ENCODE measurements around the gene GPR119. TPM values are rescaled to one million over a fixed set of nuclear protein-coding genes. Genes with fewer than 3 reads are reported as not detected.
"Not testable (repeated sequence)": the region's sequence is repeated elsewhere in the genome, so short reads cannot be mapped to it uniquely, and the experiment has no call there.

Gene GPR119
- total RNA-seq: not detected

- H3K27me3 ChIP-seq (ENCODE audit: insufficient read depth, low read length): no peaks in the 10 kb centered on the region
- H3K4me3 ChIP-seq (ENCODE audit: low read length): no peak within 1 kb of the TSS
- no peaks in the 10 kb centered on the region for H3K9me3 ChIP-seq (ENCODE audit: low read depth, low read length)
- H3K4me1 ChIP-seq (ENCODE audit: insufficient read depth, low read length): no peaks in the 10 kb centered on the region
Measured at GRCh38 chrX:130385520-130385919, at the start of gene GPR119. GPR119 (minus strand) TSS chrX:130385674; CDS start chrX:130385447, 227 bp downstream.

GRCh38 chrX:130429236-130429635 lies 43.8 kb upstream of the GPR119 start:
- H3K27me3 ChIP-seq (ENCODE audit: insufficient read depth, low read length); H3K4me1 ChIP-seq (ENCODE audit: insufficient read depth, low read length); H3K4me3 ChIP-seq (ENCODE audit: low read length); H3K9me3 ChIP-seq (ENCODE audit: low read depth, low read length): not testable (repeated sequence)

GRCh38 chrX:130426531-130426930 lies 41.1 kb upstream of the GPR119 start:
- Histone ChIP-seq H3K4me3 (ENCODE audit: low read length) (no peak overlapping the region), H3K27me3 (ENCODE audit: insufficient read depth, low read length) (no peaks in the 10 kb centered on the region), H3K4me1 (ENCODE audit: insufficient read depth, low read length) (no peaks in the 10 kb centered on the region), H3K9me3 (ENCODE audit: low read depth, low read length) (no peaks in the 10 kb centered on the region)

DNA sequence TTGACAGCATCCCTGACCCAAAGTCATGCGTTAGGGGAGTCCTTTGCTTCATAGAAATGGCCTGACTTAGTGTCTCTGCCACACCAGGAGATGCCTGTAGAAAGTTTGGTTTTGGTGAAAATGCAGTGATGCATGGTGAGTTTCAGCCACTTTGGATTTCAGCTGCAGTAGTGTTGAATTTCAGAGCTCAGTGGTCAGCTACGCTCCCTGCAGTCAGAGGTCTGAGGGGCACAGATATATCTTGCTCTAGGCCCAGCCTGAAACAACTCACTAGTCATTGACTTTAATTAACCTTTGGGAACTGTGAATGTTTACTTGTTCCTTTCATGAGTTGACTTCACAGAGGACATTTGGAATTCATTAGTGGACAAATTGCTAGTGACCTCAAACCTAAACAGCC lies 33.8 kb upstream of the GPR119 start:
- H3K4me1 ChIP-seq (ENCODE audit: insufficient read depth, low read length): no peaks in the 10 kb centered on the region
- H3K4me3 ChIP-seq (ENCODE audit: low read length): no peak overlapping the region
- no peaks in the 10 kb centered on the region for H3K9me3 ChIP-seq (ENCODE audit: low read depth, low read length)
- H3K27me3 ChIP-seq (ENCODE audit: insufficient read depth, low read length): no peaks in the 10 kb centered on the region

DNA sequence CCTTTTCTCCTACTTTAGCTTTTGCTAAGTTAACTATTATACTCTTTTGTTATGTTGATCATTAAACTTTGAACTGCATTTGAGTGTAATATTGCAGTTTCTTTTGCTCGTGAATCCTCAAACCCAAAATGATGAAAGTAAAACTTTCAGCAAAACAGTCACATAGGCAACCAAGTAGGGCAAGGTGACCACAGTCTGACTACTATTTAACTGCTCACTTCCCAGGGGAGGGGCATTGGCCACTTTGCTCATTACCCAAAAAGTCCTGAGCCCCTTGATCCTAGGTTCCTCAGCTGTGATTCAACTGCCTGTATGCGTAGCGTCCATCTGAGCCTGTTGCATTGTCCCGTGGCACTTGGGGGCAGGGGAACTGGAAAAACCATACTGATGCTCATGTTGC lies 33.3 kb upstream of the GPR119 start:
- Histone ChIP-seq H3K4me3 (ENCODE audit: low read length) (no peak overlapping the region), H3K9me3 (ENCODE audit: low read depth, low read length) (no peaks in the 10 kb centered on the region), H3K4me1 (ENCODE audit: insufficient read depth, low read length) (no peaks in the 10 kb centered on the region), H3K27me3 (ENCODE audit: insufficient read depth, low read length) (no peaks in the 10 kb centered on the region)

DNA sequence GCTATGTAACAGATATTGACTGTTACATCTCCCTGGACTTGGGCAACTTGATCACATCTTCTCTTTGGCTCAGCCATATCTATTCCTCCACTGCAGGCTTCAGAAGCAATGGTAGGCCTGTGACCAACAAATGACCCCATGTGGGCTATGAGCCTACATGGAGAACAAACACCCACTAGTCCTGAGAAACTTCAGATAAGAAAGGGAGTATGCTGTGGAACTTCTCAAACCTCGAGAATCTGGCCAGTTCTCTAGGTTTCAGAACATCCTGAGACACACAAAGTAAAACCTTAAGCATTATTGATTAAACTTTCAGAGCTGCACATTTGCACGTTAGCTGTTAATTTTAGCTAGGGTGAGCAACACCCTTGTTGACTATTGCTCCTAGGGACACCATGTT lies 32.6 kb upstream of the GPR119 start:
- no peaks in the 10 kb centered on the region for H3K27me3 ChIP-seq (ENCODE audit: insufficient read depth, low read length)
- no peak overlapping the region for H3K4me3 ChIP-seq (ENCODE audit: low read length)
- H3K4me1 ChIP-seq (ENCODE audit: insufficient read depth, low read length): no peaks in the 10 kb centered on the region
- no peaks in the 10 kb centered on the region for H3K9me3 ChIP-seq (ENCODE audit: low read depth, low read length)

DNA sequence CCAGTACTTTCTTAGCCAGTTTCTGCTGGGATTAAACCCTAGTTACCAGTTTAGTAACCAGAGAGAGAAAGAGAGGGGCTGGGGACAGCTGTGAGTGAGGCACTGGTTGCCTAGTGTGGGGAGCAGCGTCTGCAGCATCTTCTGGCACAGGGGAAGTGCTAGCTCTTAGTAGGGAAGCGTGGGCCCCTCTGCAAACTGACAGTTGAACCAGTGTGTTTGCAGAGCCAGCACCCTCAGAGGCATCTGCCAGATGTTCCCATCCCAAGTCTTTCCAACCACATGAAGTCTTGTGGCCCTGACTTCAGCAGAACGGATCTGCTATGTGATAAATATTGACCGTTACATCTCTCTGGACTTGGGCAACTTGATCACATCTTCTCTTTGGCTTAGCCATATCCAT lies 31.3 kb upstream of the GPR119 start:
- no peaks in the 10 kb centered on the region for H3K4me1 ChIP-seq (ENCODE audit: insufficient read depth, low read length)
- no peak overlapping the region for H3K4me3 ChIP-seq (ENCODE audit: low read length)
- no peaks in the 10 kb centered on the region for H3K9me3 ChIP-seq (ENCODE audit: low read depth, low read length)
- no peaks in the 10 kb centered on the region for H3K27me3 ChIP-seq (ENCODE audit: insufficient read depth, low read length)

- no peaks in the 10 kb centered on the region for H3K9me3 ChIP-seq (ENCODE audit: low read depth, low read length)
- H3K27me3 ChIP-seq (ENCODE audit: insufficient read depth, low read length): no peaks in the 10 kb centered on the region
- H3K4me1 ChIP-seq (ENCODE audit: insufficient read depth, low read length): no peaks in the 10 kb centered on the region
- H3K4me3 ChIP-seq (ENCODE audit: low read length): no peak overlapping the region
Measured at GRCh38 chrX:130415201-130415600, 29.7 kb upstream of the GPR119 start.

DNA sequence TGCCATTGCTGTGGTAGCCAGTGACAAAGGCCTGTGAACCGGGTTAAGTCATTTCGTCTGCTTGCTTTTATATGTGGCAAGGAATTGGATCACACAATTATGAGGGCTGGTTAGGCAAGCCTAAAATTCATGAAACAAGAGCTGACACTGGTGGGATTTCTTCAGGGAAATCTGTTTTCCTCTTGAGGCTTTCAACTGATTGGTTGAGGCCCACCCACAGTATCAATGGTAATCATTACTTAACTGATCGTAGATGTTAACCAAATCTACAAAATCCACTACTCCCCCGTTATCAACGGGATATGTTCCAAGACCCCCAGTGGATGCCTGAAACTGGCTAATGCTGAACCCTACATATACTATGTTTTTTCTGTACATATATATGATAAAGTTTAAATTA lies 29.3 kb upstream of the GPR119 start:
- H3K27me3 ChIP-seq (ENCODE audit: insufficient read depth, low read length): no peaks in the 10 kb centered on the region

GRCh38 chrX:130413415-130413814 lies 27.9 kb upstream of the GPR119 start:
- H3K4me3 ChIP-seq (ENCODE audit: low read length): no peak overlapping the region
- H3K4me1 ChIP-seq (ENCODE audit: insufficient read depth, low read length): no peaks in the 10 kb centered on the region
- no peaks in the 10 kb centered on the region for H3K9me3 ChIP-seq (ENCODE audit: low read depth, low read length)
- no peaks in the 10 kb centered on the region for H3K27me3 ChIP-seq (ENCODE audit: insufficient read depth, low read length)

More for the DNA sequence above, 29.3 kb upstream of the GPR119 start:
- Histone ChIP-seq H3K4me3 (ENCODE audit: low read length) (no peak overlapping the region), H3K9me3 (ENCODE audit: low read depth, low read length) (no peaks in the 10 kb centered on the region), H3K4me1 (ENCODE audit: insufficient read depth, low read length) (no peaks in the 10 kb centered on the region)

GRCh38 chrX:130402208-130402684 lies 16.8 kb upstream of the GPR119 start:
- Histone ChIP-seq H3K9me3 (ENCODE audit: low read depth, low read length) (no peaks in the 10 kb centered on the region), H3K4me1 (ENCODE audit: insufficient read depth, low read length) (peaks cover 8% of the 10 kb centered on the region), H3K4me3 (ENCODE audit: low read length) (peak overlapping the region; percentile 83), H3K27me3 (ENCODE audit: insufficient read depth, low read length) (no peaks in the 10 kb centered on the region)

DNA sequence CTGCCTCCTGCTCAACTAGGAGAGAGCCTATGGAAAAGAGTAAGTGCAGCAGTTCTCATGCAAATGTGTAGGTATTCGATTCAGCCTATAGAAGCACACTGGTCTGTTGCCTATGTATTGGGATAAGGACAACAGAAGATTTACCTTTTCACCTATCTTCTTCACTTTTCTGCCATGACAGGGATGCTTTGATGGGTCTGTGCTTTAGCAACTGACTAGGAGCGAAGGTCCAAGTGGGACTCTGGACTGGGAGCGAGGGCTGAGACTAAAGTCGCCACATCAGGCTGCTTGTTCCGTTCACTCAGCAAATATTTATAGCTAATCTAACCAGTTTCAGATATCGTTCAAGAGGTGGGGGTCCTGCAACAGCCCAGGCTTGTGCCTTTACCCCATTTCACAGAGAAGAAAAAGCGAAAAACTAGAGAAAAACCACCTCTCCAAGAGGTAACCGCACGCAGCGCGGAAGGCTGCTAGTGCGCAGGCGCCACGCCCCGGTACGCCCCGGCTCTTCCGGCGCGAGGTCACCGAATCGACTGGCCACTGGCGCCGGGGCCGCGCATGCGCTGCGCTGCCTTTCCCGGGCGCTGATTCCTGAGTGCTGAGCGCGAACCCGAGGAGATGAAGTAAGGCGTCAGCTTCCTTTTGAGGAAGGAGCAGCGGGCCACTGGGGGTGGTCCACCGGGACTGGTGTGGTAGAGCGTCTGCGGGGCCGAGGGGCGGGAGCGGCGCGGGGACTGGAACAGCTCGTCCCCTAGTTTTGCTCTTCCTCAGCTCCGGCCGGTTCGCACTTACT lies 16.1 kb upstream of the GPR119 start, which contains the start of gene RBMX2:
TSS of gene RBMX2 (plus strand) at position 573 of the 793 bp plus-strand sequence. CDS start at position 619, 46 bp downstream.
- peaks cover 8% of the 10 kb centered on the region for H3K4me1 ChIP-seq (ENCODE audit: insufficient read depth, low read length)
- H3K9me3 ChIP-seq (ENCODE audit: low read depth, low read length): no peaks in the 10 kb centered on the region
- peak within 1 kb of the TSS; percentile 83 for H3K4me3 ChIP-seq (ENCODE audit: low read length)
- no peaks in the 10 kb centered on the region for H3K27me3 ChIP-seq (ENCODE audit: insufficient read depth, low read length)

- no peak overlapping the region for H3K4me3 ChIP-seq (ENCODE audit: low read length)
- H3K4me1 ChIP-seq (ENCODE audit: insufficient read depth, low read length): no peaks in the 10 kb centered on the region
- H3K27me3 ChIP-seq (ENCODE audit: insufficient read depth, low read length): no peaks in the 10 kb centered on the region
- no peaks in the 10 kb centered on the region for H3K9me3 ChIP-seq (ENCODE audit: low read depth, low read length)
Measured at GRCh38 chrX:130395341-130395740, 9.9 kb upstream of the GPR119 start.

GRCh38 chrX:130393451-130394074 lies 8.1 kb upstream of the GPR119 start:
- Histone ChIP-seq H3K27me3 (ENCODE audit: insufficient read depth, low read length) (no peaks in the 10 kb centered on the region), H3K9me3 (ENCODE audit: low read depth, low read length) (no peaks in the 10 kb centered on the region), H3K4me1 (ENCODE audit: insufficient read depth, low read length) (no peaks in the 10 kb centered on the region), H3K4me3 (ENCODE audit: low read length) (no peak overlapping the region)

- Histone ChIP-seq H3K4me3 (ENCODE audit: low read length) (no peak overlapping the region), H3K4me1 (ENCODE audit: insufficient read depth, low read length) (no peaks in the 10 kb centered on the region), H3K9me3 (ENCODE audit: low read depth, low read length) (no peaks in the 10 kb centered on the region), H3K27me3 (ENCODE audit: insufficient read depth, low read length) (no peaks in the 10 kb centered on the region)
Measured at GRCh38 chrX:130386408-130386808, 934 bp upstream of the GPR119 start.

Data from mononuclear cell (primary cell).